DOHH2 (cell line): ENCODE results near the gene RGS18.
A peak's percentile ranks its signal among the peaks of the same experiment; 100 is the strongest.

ENCODE experiments used
- H3F3A ChIP-seq: fragments of 200-600 bp; sonication (generic), shearing (Covaris generic); 2 replicates; pipeline ENCODE4 v1.6.0; 2016; ENCODE audit warnings: antibody characterized with exemption, mild to moderate bottlenecking; ENCODE audit not compliant: control insufficient read depth, insufficient read depth
- H3K27ac ChIP-seq: fragments of 200-600 bp; sonication (generic); 2 replicates; pipeline ENCODE4 v1.5.1; 2014; ENCODE audit warnings: low read depth, mild to moderate bottlenecking, low read length, moderate library complexity
- H3K27me3 ChIP-seq: fragments of 200-600 bp; sonication (generic); 2 replicates; pipeline ENCODE4 v1.6.1; 2014; ENCODE audit warnings: mild to moderate bottlenecking, low read length, mixed read lengths; ENCODE audit not compliant: control insufficient read depth
- H3K36me3 ChIP-seq: fragments of 200-600 bp; sonication (generic); 2 replicates; pipeline ENCODE4 v1.6.1; 2014; ENCODE audit warnings: mild to moderate bottlenecking, low read length, moderate library complexity, mixed read lengths; ENCODE audit not compliant: control insufficient read depth
- H3K4me1 ChIP-seq: fragments of 200-600 bp; sonication (generic); 2 replicates; pipeline ENCODE4 v1.6.1; 2014; ENCODE audit warnings: mild to moderate bottlenecking, low read length, mixed read lengths; ENCODE audit not compliant: control insufficient read depth
- H3K4me2 ChIP-seq: fragments of 200-600 bp; sonication (generic); 2 replicates; pipeline ENCODE4 v1.6.0; 2014; ENCODE audit warnings: mild to moderate bottlenecking, low read length, moderate library complexity
- H3K4me3 ChIP-seq: fragments of 200-600 bp; sonication (generic); 2 replicates; pipeline ENCODE4 v1.5.1; 2014; ENCODE audit warnings: mild to moderate bottlenecking, low read length, mixed read lengths
- H3K79me2 ChIP-seq: fragments of 200-600 bp; sonication (generic); 2 replicates; pipeline ENCODE4 v1.6.1; 2014; ENCODE audit warnings: mild to moderate bottlenecking, low read length, mixed read lengths; ENCODE audit not compliant: control insufficient read depth
- H3K9me2 ChIP-seq: fragments of 200-600 bp; sonication (generic); replicated peaks from 2 replicates; pipeline ENCODE4 v1.6.1; 2014; ENCODE audit warnings: mild to moderate bottlenecking, low read length, mixed read lengths; ENCODE audit not compliant: control insufficient read depth
- H3K9me3 ChIP-seq: fragments of 200-600 bp; sonication (generic); 2 replicates; pipeline ENCODE4 v1.6.1; 2014; ENCODE audit warnings: antibody characterized with exemption, low read length, mixed read lengths; ENCODE audit not compliant: control insufficient read depth, insufficient read depth
- H4K20me1 ChIP-seq: fragments of 200-600 bp; sonication (generic); 2 replicates; pipeline ENCODE4 v1.6.0; 2014; ENCODE audit warnings: low read depth, mild to moderate bottlenecking, antibody characterized with exemption, low read length, moderate library complexity; ENCODE audit not compliant: control insufficient read depth, insufficient read depth
- EZH2phosphoT487 ChIP-seq: fragments of 200-600 bp; sonication (generic); IDR thresholded peaks from 2 replicates; pipeline ENCODE4 v1.6.1; 2017; ENCODE audit warnings: borderline replicate concordance, mild to moderate bottlenecking, antibody characterized with exemption, low read length, moderate library complexity, mixed read lengths
- TF ChIP-seq, protein P1 (sequence below): fragments of 200-600 bp; sonication (generic); IDR thresholded peaks from one replicate; pipeline ENCODE4 v1.5.1; 2014; ENCODE audit warnings: antibody characterized with exemption, mild to moderate bottlenecking, low read depth, low read length; ENCODE audit not compliant: poor library complexity, severe bottlenecking

Gene RGS18, protein sequence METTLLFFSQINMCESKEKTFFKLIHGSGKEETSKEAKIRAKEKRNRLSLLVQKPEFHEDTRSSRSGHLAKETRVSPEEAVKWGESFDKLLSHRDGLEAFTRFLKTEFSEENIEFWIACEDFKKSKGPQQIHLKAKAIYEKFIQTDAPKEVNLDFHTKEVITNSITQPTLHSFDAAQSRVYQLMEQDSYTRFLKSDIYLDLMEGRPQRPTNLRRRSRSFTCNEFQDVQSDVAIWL

DNA sequence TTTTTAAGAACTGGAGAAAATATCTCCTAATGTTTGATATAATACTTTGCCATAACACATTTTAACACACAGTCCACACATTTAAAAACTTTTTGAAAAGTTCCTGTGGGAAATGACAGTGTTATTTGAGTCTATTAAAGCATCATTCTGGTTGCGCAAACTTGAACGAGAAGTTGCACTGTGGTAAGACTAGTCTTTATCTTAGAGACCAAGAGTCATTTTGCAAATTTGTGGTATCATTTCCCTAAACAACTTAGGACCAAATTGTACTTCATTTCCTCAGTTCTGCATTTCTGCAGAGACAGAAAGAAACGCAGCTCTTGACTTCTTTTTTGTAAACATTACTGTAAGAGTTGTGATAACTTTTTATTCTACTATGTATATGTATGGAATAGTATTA is at the start of gene RGS18:
TSS of gene RGS18 (plus strand) at position 282 of the 400 bp plus-strand sequence. CDS start 176 bp downstream, outside the sequence.
- Histone ChIP-seq H3K4me2 (peak within 1 kb of the TSS; percentile 60), H3K4me1 (peaks cover 67% of the 10 kb centered on the region), H3K27me3 (no peaks in the 10 kb centered on the region), H3K27ac (peak within 1 kb of the TSS; percentile 82), H3K9me2 (no peaks in the 10 kb centered on the region), H3K4me3 (peak within 1 kb of the TSS; percentile 62), H3K9me3 (no peaks in the 10 kb centered on the region), H4K20me1 (no peaks in the 10 kb centered on the region), H3F3A (peaks cover 12% of the 10 kb centered on the region), H3K79me2 (peaks cover 6% of the 10 kb centered on the region), H3K36me3 (peaks cover 4% of the 10 kb centered on the region; the same call in 1 of the 2 replicates)
- TF ChIP-seq, protein P1, sequence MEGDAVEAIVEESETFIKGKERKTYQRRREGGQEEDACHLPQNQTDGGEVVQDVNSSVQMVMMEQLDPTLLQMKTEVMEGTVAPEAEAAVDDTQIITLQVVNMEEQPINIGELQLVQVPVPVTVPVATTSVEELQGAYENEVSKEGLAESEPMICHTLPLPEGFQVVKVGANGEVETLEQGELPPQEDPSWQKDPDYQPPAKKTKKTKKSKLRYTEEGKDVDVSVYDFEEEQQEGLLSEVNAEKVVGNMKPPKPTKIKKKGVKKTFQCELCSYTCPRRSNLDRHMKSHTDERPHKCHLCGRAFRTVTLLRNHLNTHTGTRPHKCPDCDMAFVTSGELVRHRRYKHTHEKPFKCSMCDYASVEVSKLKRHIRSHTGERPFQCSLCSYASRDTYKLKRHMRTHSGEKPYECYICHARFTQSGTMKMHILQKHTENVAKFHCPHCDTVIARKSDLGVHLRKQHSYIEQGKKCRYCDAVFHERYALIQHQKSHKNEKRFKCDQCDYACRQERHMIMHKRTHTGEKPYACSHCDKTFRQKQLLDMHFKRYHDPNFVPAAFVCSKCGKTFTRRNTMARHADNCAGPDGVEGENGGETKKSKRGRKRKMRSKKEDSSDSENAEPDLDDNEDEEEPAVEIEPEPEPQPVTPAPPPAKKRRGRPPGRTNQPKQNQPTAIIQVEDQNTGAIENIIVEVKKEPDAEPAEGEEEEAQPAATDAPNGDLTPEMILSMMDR: no peak
- TF ChIP-seq EZH2phosphoT487: no peak

DNA sequence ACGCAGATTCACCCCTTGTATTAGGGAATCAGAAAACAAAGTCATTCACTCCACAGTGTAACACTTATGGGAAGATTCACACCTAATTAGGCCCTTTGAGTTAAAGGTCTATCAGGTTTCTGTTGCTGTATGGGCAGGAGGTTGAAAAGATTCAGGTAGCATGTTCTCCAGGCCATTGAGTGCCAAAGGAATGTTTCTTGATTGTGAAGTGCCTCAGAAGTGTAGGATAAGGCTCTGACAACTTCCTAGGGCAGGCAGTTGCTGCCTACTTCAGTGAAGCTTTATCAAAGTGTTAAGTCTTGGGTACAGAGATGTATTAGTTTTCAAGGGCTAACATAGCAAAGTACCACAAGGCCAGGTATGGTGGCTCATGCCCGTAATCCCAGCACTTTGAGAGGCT is 48.7 kb upstream of the RGS18 start:
- no peaks in the 10 kb centered on the region for H3K36me3 ChIP-seq
- no peaks in the 10 kb centered on the region for H4K20me1 ChIP-seq
- H3K27ac ChIP-seq: no peak overlapping the region
- no peaks in the 10 kb centered on the region for H3F3A ChIP-seq
- H3K9me2 ChIP-seq: no peaks in the 10 kb centered on the region
- TF ChIP-seq, protein P1: no peak
- TF ChIP-seq EZH2phosphoT487: no peak
- no peaks in the 10 kb centered on the region for H3K79me2 ChIP-seq
- H3K27me3 ChIP-seq: no peaks in the 10 kb centered on the region
- no peak overlapping the region for H3K4me3 ChIP-seq
- no peaks in the 10 kb centered on the region for H3K9me3 ChIP-seq
- no peak overlapping the region for H3K4me2 ChIP-seq
- H3K4me1 ChIP-seq: no peaks in the 10 kb centered on the region

DNA sequence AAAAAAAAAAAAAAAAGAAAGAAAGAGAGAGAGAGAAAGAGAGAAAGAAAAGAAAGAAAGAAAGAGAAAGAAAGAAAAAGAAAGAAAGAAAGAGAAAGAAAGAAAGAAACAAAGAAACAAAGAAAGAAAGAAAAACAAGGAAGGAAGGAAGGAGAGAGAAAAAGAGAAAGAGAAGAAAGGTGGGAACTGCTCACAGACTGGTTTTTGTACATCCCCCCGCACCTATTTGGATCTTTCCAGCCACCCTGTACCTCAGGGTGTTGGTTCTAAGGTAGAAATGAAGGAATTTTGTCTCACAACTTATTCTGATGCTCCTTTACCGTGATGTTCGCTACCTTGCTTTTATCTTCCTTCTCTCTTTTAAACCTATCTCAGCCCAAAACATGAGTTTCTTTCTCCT is 43.3 kb upstream of the RGS18 start:
- TF ChIP-seq, protein P1: no peak
- Histone ChIP-seq H4K20me1 (no peaks in the 10 kb centered on the region), H3K4me1 (no peaks in the 10 kb centered on the region), H3K79me2 (no peaks in the 10 kb centered on the region), H3K36me3 (no peaks in the 10 kb centered on the region), H3K4me2 (no peak overlapping the region), H3K9me2 (no peaks in the 10 kb centered on the region), H3K9me3 (no peaks in the 10 kb centered on the region), H3F3A (no peaks in the 10 kb centered on the region), H3K27ac (no peak overlapping the region), H3K4me3 (no peak overlapping the region), H3K27me3 (no peaks in the 10 kb centered on the region)
